Gastrocnemius medialis (tissue), 4 donors: ENCODE results near the gene CEP112. TPM values are rescaled to one million over a fixed set of nuclear protein-coding genes. Genes with fewer than 3 reads are reported as not detected.

Source experiments
- ATAC-seq, 2 donors: fragments of 150-250 bp; one replicate each; pipeline ENCODE4 v1.9.1; 2016
- DNase-seq, 2 donors: peaks; one replicate each; pipeline ENCODE4 v3.0.0-alpha.2; 2019
- H3K27ac ChIP-seq, 4 donors: fragments of 200-600 bp; sonication (generic); 1 replicate in 1 of 4; 2 replicates in 3 of 4; pipeline ENCODE4 v1.5.1; 2016 to 2018; ENCODE audit warnings: mild to moderate bottlenecking in 2 of 4, moderate library complexity in 1 of 4
- H3K27me3 ChIP-seq, 3 donors: fragments of 200-600 bp; sonication (generic) in 2 of 3; 1 replicate in 1 of 3; 2 replicates in 2 of 3; pipeline versions ENCODE4 v1.5.1 to v1.6.0; 2016 to 2019; ENCODE audit warnings: mild to moderate bottlenecking in 1 of 3, moderate library complexity in 1 of 3
- H3K36me3 ChIP-seq, 2 donors: fragments of 200-600 bp; sonication (generic) in 1 of 2; one replicate each; pipeline ENCODE4 v1.5.1; 2017 to 2018
- H3K4me1 ChIP-seq, 2 donors: fragments of 200-600 bp; sonication (generic) in 1 of 2; one replicate each; pipeline ENCODE4 v1.5.1; 2016 to 2017; ENCODE audit warnings: mild to moderate bottlenecking in 2 of 2
- H3K4me3 ChIP-seq, 4 donors: fragments of 200-600 bp; sonication (generic) in 3 of 4; 1 replicate in 1 of 4; 2 replicates in 3 of 4; pipeline ENCODE4 v1.5.1; 2016 to 2019; ENCODE audit warnings: mild to moderate bottlenecking in 2 of 4
- H3K9me3 ChIP-seq, 3 donors: fragments of 200-600 bp; sonication (generic) in 2 of 3; 1 replicate in 1 of 3; 2 replicates in 2 of 3; pipeline ENCODE4 v1.5.1; 2016 to 2019
- CTCF ChIP-seq, 5 experiments: fragments of 450-650 bp in 3 of 5; fragments of 200-600 bp in 2 of 5; sonication (generic) in 2 of 5; IDR thresholded peaks in 4 of 5; conservative IDR thresholded peaks in 1 of 5; 1 replicate in 4 of 5; 2 replicates in 1 of 5; pipeline ENCODE4 v1.5.1; 2016 to 2019; ENCODE audit warnings: antibody characterized with exemption in 5 of 5, mild to moderate bottlenecking in 3 of 5, moderate library complexity in 3 of 5
- POLR2A ChIP-seq, 2 donors: fragments of 450-650 bp; IDR thresholded peaks; one replicate each; pipeline ENCODE4 v1.6.1; 2017; ENCODE audit warnings: antibody characterized with exemption in 2 of 2, mild to moderate bottlenecking in 2 of 2, moderate library complexity in 2 of 2
- in situ Hi-C, 4 donors: fragments of 200-750 bp; cut with MboI; loops; one replicate each; pipeline versions ENCODE4 v1.15.0 to v1.8.0; 2017; ENCODE audit warnings: low sequenced_read_pairs in 4 of 4
- intact Hi-C: fragments of 100-400 bp; cut with DNase I; formaldehyde crosslinking; loops from one replicate; pipeline ENCODE4 v1.15.1; 2023; ENCODE audit warnings: low total_unique reads
- total RNA-seq, 4 donors: library from RNA; depleted of rRNA; stranded (reverse); fragments of >200 nt; gene quantifications; one replicate each; pipeline versions ENCODE4 v1.1.0 to v1.2.3, GENCODE V29; 2016

Gene CEP112
- total RNA-seq, 4 donors from 2014 or later: 6.1 to 8.7 (median 7.1) TPM

DNA sequence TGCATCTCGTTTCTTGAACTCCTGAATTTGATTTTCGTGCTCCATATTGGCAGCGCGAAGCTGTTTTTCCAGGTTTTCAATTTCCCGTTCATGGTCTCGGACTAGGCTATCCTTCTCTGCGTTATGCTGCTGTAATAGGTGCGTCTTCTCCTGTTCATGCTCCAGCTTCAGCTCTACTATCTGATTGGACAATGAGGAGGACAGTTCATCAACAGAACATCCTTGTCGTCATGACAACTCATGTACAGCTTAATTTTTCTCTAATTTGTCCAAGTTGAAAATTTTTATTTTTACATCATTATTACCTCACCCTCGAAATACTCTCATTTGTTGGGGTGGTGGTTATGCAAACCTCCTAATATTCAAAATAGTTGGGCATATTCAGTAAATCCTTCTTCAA, 289.8 kb downstream of the CEP112 start:
- Histone ChIP-seq H3K4me1 (no peaks in the 10 kb centered on the region), H3K9me3 (no peaks in the 10 kb centered on the region), H3K27ac (no peak overlapping the region), H3K36me3 (no peaks in the 10 kb centered on the region), H3K4me3 (no peak overlapping the region), H3K27me3 (no peaks in the 10 kb centered on the region)
- intact Hi-C loops (no loop called here), in situ Hi-C loops (no loop called here)
- TF ChIP-seq POLR2A (IDR thresholded peaks at IDR 0.05) (no peak), CTCF (IDR thresholded peaks at IDR 0.05 in 4 of 5, conservative IDR thresholded peaks at IDR 0.05 in 1 of 5) (no peak)
- ATAC-seq (no peak), DNase-seq (no peak)

DNA sequence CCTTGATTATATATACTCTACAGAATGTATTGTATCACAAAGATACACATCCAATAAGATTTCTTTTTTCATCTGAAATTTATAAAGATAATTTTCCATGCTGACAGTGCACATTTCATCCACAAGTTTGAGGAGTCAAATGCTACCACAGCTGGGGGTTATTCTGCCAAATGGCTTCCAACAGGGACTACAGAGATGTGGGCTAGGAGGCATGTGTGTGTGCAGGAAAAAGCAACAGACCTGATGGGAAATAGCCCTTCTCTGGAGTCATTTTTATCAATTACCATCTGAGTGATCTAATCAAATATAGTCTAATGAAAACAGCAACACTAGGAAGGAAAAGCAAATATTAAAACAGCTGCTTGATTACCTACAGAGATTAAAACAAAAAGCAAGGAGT, 290.5 kb downstream of the CEP112 start:
- TF ChIP-seq CTCF (IDR thresholded peaks at IDR 0.05 in 4 of 5, conservative IDR thresholded peaks at IDR 0.05 in 1 of 5) (no peak), POLR2A (IDR thresholded peaks at IDR 0.05) (no peak)
- no peaks in the 10 kb centered on the region for H3K27me3 ChIP-seq
- no peak for DNase-seq
- no peak overlapping the region for H3K27ac ChIP-seq
- no peaks in the 10 kb centered on the region for H3K4me1 ChIP-seq
- H3K36me3 ChIP-seq: no peaks in the 10 kb centered on the region
- no peaks in the 10 kb centered on the region for H3K9me3 ChIP-seq
- intact Hi-C loops (no loop called here), in situ Hi-C loops (no loop called here)
- H3K4me3 ChIP-seq: no peak overlapping the region
- ATAC-seq: no peak

- in situ Hi-C loops: no loop called here
- no peaks in the 10 kb centered on the region for H3K4me1 ChIP-seq
- intact Hi-C loops: no loop called here
- no peaks in the 10 kb centered on the region for H3K9me3 ChIP-seq
- no peaks in the 10 kb centered on the region for H3K36me3 ChIP-seq
- H3K27me3 ChIP-seq: no peaks in the 10 kb centered on the region
- DNase-seq (no peak), ATAC-seq (no peak)
- TF ChIP-seq CTCF (IDR thresholded peaks at IDR 0.05 in 4 of 5, conservative IDR thresholded peaks at IDR 0.05 in 1 of 5): no peak
- TF ChIP-seq POLR2A (IDR thresholded peaks at IDR 0.05): no peak
- H3K27ac ChIP-seq: no peak overlapping the region
- no peak overlapping the region for H3K4me3 ChIP-seq
These were observed 291.7 kb downstream of the CEP112 start for GRCh38 chr17:65900216-65900615.

DNA sequence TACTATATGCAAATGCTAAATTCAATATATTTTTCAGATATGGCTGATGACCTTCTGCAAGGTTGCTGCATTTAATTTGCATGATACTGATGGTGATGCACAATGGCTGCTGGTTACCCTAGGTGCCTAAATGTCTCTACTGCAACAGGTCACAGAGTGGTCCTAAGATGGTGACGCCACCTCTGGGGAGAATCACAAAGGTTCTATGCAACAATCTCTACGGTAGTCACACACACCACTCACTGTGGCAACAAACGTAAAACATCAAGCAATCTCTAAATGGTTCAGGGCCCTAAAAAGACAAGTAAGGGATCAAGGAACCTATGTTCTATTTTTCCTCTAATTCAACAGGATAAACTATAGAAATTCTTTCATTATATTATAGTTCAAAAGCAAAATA, 293.3 kb downstream of the CEP112 start:
- Histone ChIP-seq H3K4me3 (no peak overlapping the region), H3K9me3 (no peaks in the 10 kb centered on the region), H3K27me3 (no peaks in the 10 kb centered on the region), H3K36me3 (no peaks in the 10 kb centered on the region), H3K4me1 (no peaks in the 10 kb centered on the region), H3K27ac (no peak overlapping the region)
- no peak for ATAC-seq
- intact Hi-C loops: no loop called here
- TF ChIP-seq POLR2A (IDR thresholded peaks at IDR 0.05) (no peak), CTCF (IDR thresholded peaks at IDR 0.05 in 4 of 5, conservative IDR thresholded peaks at IDR 0.05 in 1 of 5) (no peak)
- in situ Hi-C loops: no loop called here
- DNase-seq: no peak

GRCh38 chr17:65896889-65897288, 295.0 kb downstream of the CEP112 start:
- Histone ChIP-seq H3K27me3 (no peaks in the 10 kb centered on the region), H3K4me3 (no peak overlapping the region), H3K27ac (no peak overlapping the region), H3K4me1 (no peaks in the 10 kb centered on the region), H3K36me3 (no peaks in the 10 kb centered on the region), H3K9me3 (no peaks in the 10 kb centered on the region)
- TF ChIP-seq CTCF (IDR thresholded peaks at IDR 0.05 in 4 of 5, conservative IDR thresholded peaks at IDR 0.05 in 1 of 5) (no peak), POLR2A (IDR thresholded peaks at IDR 0.05) (no peak)
- ATAC-seq (no peak), DNase-seq (no peak)
- in situ Hi-C loops (no loop called here), intact Hi-C loops (no loop called here)
